Loucy (cell line): Measurements from ENCODE around the gene ZNF518A.

Source experiments
- H2AFZ ChIP-seq: fragments of 200-600 bp; sonication (generic); 2 replicates; pipeline ENCODE4 v1.6.0; 2016; ENCODE audit warnings: antibody characterized with exemption, mild to moderate bottlenecking, low read length, moderate library complexity
- H3F3A ChIP-seq: fragments of 200-600 bp; 2 replicates; pipeline ENCODE4 v1.6.0; 2016; ENCODE audit warnings: antibody characterized with exemption, low read depth, mild to moderate bottlenecking
- H3K27me3 ChIP-seq: fragments of 200-600 bp; sonication (generic); 2 replicates; pipeline ENCODE4 v1.6.1; 2014; ENCODE audit warnings: low read length, mild to moderate bottlenecking; ENCODE audit not compliant: insufficient read depth, poor library complexity, severe bottlenecking
- H3K36me3 ChIP-seq: fragments of 200-600 bp; sonication (generic); 2 replicates; pipeline ENCODE4 v1.6.1; 2016; ENCODE audit warnings: low read length; ENCODE audit not compliant: insufficient read depth
- H3K4me1 ChIP-seq: fragments of 200-600 bp; sonication (generic); 2 replicates; pipeline ENCODE4 v1.5.1; 2014; ENCODE audit warnings: low read length, mild to moderate bottlenecking; ENCODE audit not compliant: insufficient read depth, poor library complexity, severe bottlenecking
- H3K4me2 ChIP-seq: fragments of 200-600 bp; sonication (generic); 2 replicates; pipeline ENCODE4 v1.6.0; 2014; ENCODE audit warnings: antibody characterized with exemption, low read length, low read depth, mild to moderate bottlenecking; ENCODE audit not compliant: poor library complexity, severe bottlenecking
- H3K4me3 ChIP-seq: fragments of 200-600 bp; sonication (generic); 2 replicates; pipeline ENCODE4 v1.5.1; 2014; ENCODE audit warnings: low read length, mild to moderate bottlenecking, mixed read lengths; ENCODE audit not compliant: poor library complexity, severe bottlenecking
- H3K79me2 ChIP-seq: fragments of 200-600 bp; sonication (generic); 2 replicates; pipeline ENCODE4 v1.6.1; 2014; ENCODE audit warnings: low read length; ENCODE audit not compliant: insufficient read depth
- H3K9ac ChIP-seq: fragments of 200-600 bp; sonication (generic); 2 replicates; pipeline ENCODE4 v1.6.0; 2014; ENCODE audit warnings: mild to moderate bottlenecking, low read depth, low read length, moderate library complexity; ENCODE audit not compliant: poor library complexity, severe bottlenecking
- H3K9me2 ChIP-seq: fragments of 200-600 bp; sonication (generic); replicated peaks from 2 replicates; pipeline ENCODE4 v1.6.1; 2016; ENCODE audit warnings: low read depth, low read length, mixed read lengths
- H3K9me3 ChIP-seq: fragments of 200-600 bp; sonication (generic); 2 replicates; pipeline ENCODE4 v1.6.1; 2014; ENCODE audit warnings: mild to moderate bottlenecking, antibody characterized with exemption, low read length, low read depth; ENCODE audit not compliant: insufficient read depth
- H4K20me1 ChIP-seq: fragments of 200-600 bp; sonication (generic); 2 replicates; pipeline ENCODE4 v1.6.0; 2014; ENCODE audit warnings: antibody characterized with exemption, low read length, mild to moderate bottlenecking; ENCODE audit not compliant: insufficient read depth, poor library complexity, severe bottlenecking
- CTCF ChIP-seq: fragments of 200-600 bp; sonication (generic); conservative IDR thresholded peaks from 2 replicates; pipeline ENCODE4 v1.5.1; 2014; ENCODE audit warnings: mild to moderate bottlenecking, antibody characterized with exemption, low read length
- EZH2phosphoT487 ChIP-seq: fragments of 200-600 bp; IDR thresholded peaks from 2 replicates; pipeline ENCODE4 v1.6.1; 2018; ENCODE audit warnings: antibody characterized with exemption, mild to moderate bottlenecking, moderate library complexity, borderline replicate concordance

ZNF518A gene

GRCh38 chr10:96097865-96098264, 32.2 kb upstream of the ZNF518A start:
- Histone ChIP-seq H3K9ac (no peak overlapping the region), H3K27me3 (peaks cover 100% of the 10 kb centered on the region)
- TF ChIP-seq EZH2phosphoT487 (no peak), CTCF (no peak)

GRCh38 chr10:96107623-96108038, 22.5 kb upstream of the ZNF518A start:
- no peaks in the 10 kb centered on the region for H3K9me2 ChIP-seq
- H3K9ac ChIP-seq = no peak overlapping the region
- no peaks in the 10 kb centered on the region for H4K20me1 ChIP-seq
- H3K36me3 ChIP-seq = no peaks in the 10 kb centered on the region
- H3K4me1 ChIP-seq = no peaks in the 10 kb centered on the region
- TF ChIP-seq EZH2phosphoT487 = no peak
- no peak for TF ChIP-seq CTCF
- H2AFZ ChIP-seq = no peak overlapping the region
- H3K27me3 ChIP-seq = peaks cover 100% of the 10 kb centered on the region
- H3K9me3 ChIP-seq = no peaks in the 10 kb centered on the region
- H3K4me3 ChIP-seq = no peak overlapping the region
- H3K4me2 ChIP-seq = no peak overlapping the region
- H3F3A ChIP-seq = no peaks in the 10 kb centered on the region
- H3K79me2 ChIP-seq = no peaks in the 10 kb centered on the region

More at GRCh38 chr10:96097865-96098264, 32.2 kb upstream of the ZNF518A start:
- Histone ChIP-seq H3K79me2 (no peaks in the 10 kb centered on the region), H3K36me3 (no peaks in the 10 kb centered on the region), H3K9me2 (no peaks in the 10 kb centered on the region), H2AFZ (no peak overlapping the region), H3K9me3 (no peaks in the 10 kb centered on the region), H4K20me1 (no peaks in the 10 kb centered on the region), H3K4me2 (no peak overlapping the region), H3K4me3 (no peak overlapping the region), H3F3A (no peaks in the 10 kb centered on the region), H3K4me1 (peaks cover 5% of the 10 kb centered on the region)

- TF ChIP-seq CTCF (no peak), EZH2phosphoT487 (no peak)
- H3K79me2 ChIP-seq = no peaks in the 10 kb centered on the region
Observed at GRCh38 chr10:96112531-96112930, 17.6 kb upstream of the ZNF518A start.

More at GRCh38 chr10:96112531-96112930, 17.6 kb upstream of the ZNF518A start:
- Histone ChIP-seq H2AFZ (no peak overlapping the region), H3K9me3 (no peaks in the 10 kb centered on the region), H3K9ac (no peak overlapping the region), H3K4me2 (no peak overlapping the region), H3K36me3 (no peaks in the 10 kb centered on the region), H3K27me3 (peaks cover 100% of the 10 kb centered on the region), H3K4me1 (no peaks in the 10 kb centered on the region), H3F3A (no peaks in the 10 kb centered on the region), H3K9me2 (0 out of 2 replicates have a peak, but pooled peaks cover 7% of the 10 kb centered on the region), H3K4me3 (no peak overlapping the region), H4K20me1 (no peaks in the 10 kb centered on the region)
